Memory B cell (primary cell): Measurements from ENCODE around the gene FAM53A.
"Not testable (repeated sequence)": the region's sequence is repeated elsewhere in the genome, so short reads cannot be mapped to it uniquely, and the experiment has no call there.

Experiments used
- ATAC-seq: fragments of 150-1000 bp; cut with Tn5 transposase; 2 replicates; pipeline ENCODE4 v1.10.0; 2021; ENCODE audit warnings: low read depth, mild to moderate bottlenecking, moderate library complexity
- DNase-seq, 2 donors: peaks; one replicate each; pipeline ENCODE4 v3.0.0; 2022; ENCODE audit warnings: low spot score in 2 of 2
- H3K27ac Mint-ChIP-seq: one replicate; pipeline ENCODE4 v1.8.0; 2022; ENCODE audit warnings: mild to moderate bottlenecking, moderate library complexity, mixed read lengths
- H3K27me3 Mint-ChIP-seq: one replicate; pipeline ENCODE4 v1.8.0; 2022; ENCODE audit warnings: mixed read lengths
- H3K36me3 Mint-ChIP-seq: one replicate; pipeline ENCODE4 v1.8.0; 2022; ENCODE audit warnings: mild to moderate bottlenecking, mixed read lengths
- H3K4me1 Mint-ChIP-seq: one replicate; pipeline ENCODE4 v1.8.0; 2022; ENCODE audit warnings: mixed read lengths
- H3K4me3 Mint-ChIP-seq: one replicate; pipeline ENCODE4 v1.8.0; 2022; ENCODE audit warnings: mild to moderate bottlenecking, moderate library complexity, mixed read lengths
- H3K9me3 Mint-ChIP-seq: one replicate; pipeline ENCODE4 v1.8.0; 2022; ENCODE audit warnings: mixed read lengths

Gene FAM53A

GRCh38 chr4:1653776-1654175 is 30.3 kb downstream of the FAM53A start:
- no peak for DNase-seq
- Mint-ChIP-seq H3K27ac (no peak overlapping the region), H3K36me3 (peaks cover 6% of the 10 kb centered on the region), H3K27me3 (no peaks in the 10 kb centered on the region), H3K9me3 (no peaks in the 10 kb centered on the region), H3K4me1 (no peaks in the 10 kb centered on the region), H3K4me3 (no peak overlapping the region)
- no peak for ATAC-seq

- Mint-ChIP-seq H3K27ac (no peak overlapping the region), H3K36me3 (peaks cover 4% of the 10 kb centered on the region), H3K9me3 (no peaks in the 10 kb centered on the region), H3K27me3 (no peaks in the 10 kb centered on the region), H3K4me3 (no peak overlapping the region), H3K4me1 (no peaks in the 10 kb centered on the region)
- no peak for DNase-seq
- no peak for ATAC-seq
Measured at GRCh38 chr4:1652088-1652487, 32.0 kb downstream of the FAM53A start.

- no peaks in the 10 kb centered on the region for H3K9me3 Mint-ChIP-seq
- ATAC-seq, result no peak
- H3K27me3 Mint-ChIP-seq, result no peaks in the 10 kb centered on the region
- peaks cover 4% of the 10 kb centered on the region for H3K36me3 Mint-ChIP-seq
- no peaks in the 10 kb centered on the region for H3K4me1 Mint-ChIP-seq
- no peak overlapping the region for H3K4me3 Mint-ChIP-seq
- no peak for DNase-seq
- H3K27ac Mint-ChIP-seq, result no peak overlapping the region
Measured at GRCh38 chr4:1651609-1652008, 32.5 kb downstream of the FAM53A start.

- Mint-ChIP-seq H3K36me3 (peaks cover 7% of the 10 kb centered on the region), H3K4me3 (no peak overlapping the region), H3K27me3 (no peaks in the 10 kb centered on the region), H3K4me1 (no peaks in the 10 kb centered on the region), H3K27ac (no peak overlapping the region), H3K9me3 (no peaks in the 10 kb centered on the region)
- no peak for DNase-seq
- no peak for ATAC-seq
Measured at GRCh38 chr4:1648962-1649361, 35.2 kb downstream of the FAM53A start.

GRCh38 chr4:1647432-1647831 is 36.7 kb downstream of the FAM53A start:
- Mint-ChIP-seq H3K27me3 (no peaks in the 10 kb centered on the region), H3K4me3 (no peak overlapping the region), H3K27ac (no peak overlapping the region), H3K36me3 (peaks cover 7% of the 10 kb centered on the region), H3K9me3 (no peaks in the 10 kb centered on the region), H3K4me1 (no peaks in the 10 kb centered on the region)
- no peak for DNase-seq
- ATAC-seq, result no peak

- ATAC-seq, result no peak
- Mint-ChIP-seq H3K36me3 (peaks cover 7% of the 10 kb centered on the region), H3K4me3 (no peak overlapping the region), H3K27me3 (no peaks in the 10 kb centered on the region), H3K4me1 (no peaks in the 10 kb centered on the region), H3K9me3 (no peaks in the 10 kb centered on the region), H3K27ac (no peak overlapping the region)
- no peak for DNase-seq
Measured at GRCh38 chr4:1646690-1647089, 37.4 kb downstream of the FAM53A start.

- Mint-ChIP-seq H3K27ac (no peak overlapping the region), H3K36me3 (peaks cover 5% of the 10 kb centered on the region), H3K4me1 (no peaks in the 10 kb centered on the region), H3K9me3 (no peaks in the 10 kb centered on the region), H3K27me3 (no peaks in the 10 kb centered on the region), H3K4me3 (no peak overlapping the region)
- ATAC-seq (no peak), DNase-seq (no peak)
Measured at GRCh38 chr4:1644891-1645657, 39.0 kb downstream of the FAM53A start.

- no peaks in the 10 kb centered on the region for H3K27me3 Mint-ChIP-seq
- no peaks in the 10 kb centered on the region for H3K9me3 Mint-ChIP-seq
- H3K36me3 Mint-ChIP-seq, result peaks cover 4% of the 10 kb centered on the region
- no peak overlapping the region for H3K4me3 Mint-ChIP-seq
- H3K27ac Mint-ChIP-seq, result no peak overlapping the region
- no peaks in the 10 kb centered on the region for H3K4me1 Mint-ChIP-seq
- ATAC-seq (no peak), DNase-seq (no peak)
Measured at GRCh38 chr4:1643971-1644735, 40.0 kb downstream of the FAM53A start.

GRCh38 chr4:1642196-1642951 is 41.7 kb downstream of the FAM53A start:
- H3K36me3 Mint-ChIP-seq, result peaks cover 4% of the 10 kb centered on the region
- no peaks in the 10 kb centered on the region for H3K27me3 Mint-ChIP-seq
- no peaks in the 10 kb centered on the region for H3K4me1 Mint-ChIP-seq
- no peak overlapping the region for H3K27ac Mint-ChIP-seq
- no peak overlapping the region for H3K4me3 Mint-ChIP-seq
- DNase-seq (no peak), ATAC-seq (no peak)
- no peaks in the 10 kb centered on the region for H3K9me3 Mint-ChIP-seq

GRCh38 chr4:1641671-1642070 is 42.4 kb downstream of the FAM53A start:
- no peaks in the 10 kb centered on the region for H3K9me3 Mint-ChIP-seq
- H3K27ac Mint-ChIP-seq, result no peak overlapping the region
- no peak for DNase-seq
- H3K27me3 Mint-ChIP-seq, result no peaks in the 10 kb centered on the region
- no peak for ATAC-seq
- no peak overlapping the region for H3K4me3 Mint-ChIP-seq
- no peaks in the 10 kb centered on the region for H3K4me1 Mint-ChIP-seq
- peaks cover 4% of the 10 kb centered on the region for H3K36me3 Mint-ChIP-seq

- not testable (repeated sequence) for H3K27ac Mint-ChIP-seq, ATAC-seq, DNase-seq, H3K4me1 Mint-ChIP-seq, H3K9me3 Mint-ChIP-seq, H3K4me3 Mint-ChIP-seq, H3K36me3 Mint-ChIP-seq, H3K27me3 Mint-ChIP-seq
Measured at GRCh38 chr4:1640716-1641503, 43.2 kb downstream of the FAM53A start.

GRCh38 chr4:1640190-1640589 is 43.9 kb downstream of the FAM53A start:
- no peak overlapping the region for H3K4me3 Mint-ChIP-seq
- no peaks in the 10 kb centered on the region for H3K27me3 Mint-ChIP-seq
- H3K27ac Mint-ChIP-seq, result no peak overlapping the region
- ATAC-seq (no peak), DNase-seq (no peak)
- H3K4me1 Mint-ChIP-seq, result no peaks in the 10 kb centered on the region
- H3K9me3 Mint-ChIP-seq, result no peaks in the 10 kb centered on the region
- H3K36me3 Mint-ChIP-seq, result no peaks in the 10 kb centered on the region

GRCh38 chr4:1639299-1639868 is 44.7 kb downstream of the FAM53A start:
- Mint-ChIP-seq H3K27me3 (no peaks in the 10 kb centered on the region), H3K4me3 (no peak overlapping the region), H3K9me3 (no peaks in the 10 kb centered on the region), H3K4me1 (no peaks in the 10 kb centered on the region), H3K27ac (no peak overlapping the region), H3K36me3 (no peaks in the 10 kb centered on the region)
- ATAC-seq (no peak), DNase-seq (no peak)
